Measurements from ENCODE around the gene GRAMD1B.

GRAMD1B gene

GRCh38 chr11:123484448-123484847, 54.4 kb downstream of the GRAMD1B start:
- peak; percentile 48 for DNase-seq (ENCODE audit: extremely low read depth, insufficient read length)
- TF ChIP-seq CTCF (IDR thresholded peaks at IDR 0.05; ENCODE audit: insufficient read depth, low read length, poor library complexity, severe bottlenecking): no peak
- H3K4me3 ChIP-seq (replicated peaks; ENCODE audit: low read depth, low read length): no peak overlapping the region
- H3K27me3 ChIP-seq (replicated peaks; ENCODE audit: control insufficient read depth, insufficient read depth, low read length): no peaks in the 10 kb centered on the region
- no peaks in the 10 kb centered on the region for H3K36me3 ChIP-seq (ENCODE audit: control insufficient read depth, insufficient read depth, low read length)

- no peak for DNase-seq (ENCODE audit: extremely low read depth, insufficient read length)
- H3K27me3 ChIP-seq (replicated peaks; ENCODE audit: control insufficient read depth, insufficient read depth, low read length): no peaks in the 10 kb centered on the region
- no peaks in the 10 kb centered on the region for H3K36me3 ChIP-seq (ENCODE audit: control insufficient read depth, insufficient read depth, low read length)
- TF ChIP-seq CTCF (IDR thresholded peaks at IDR 0.05; ENCODE audit: insufficient read depth, low read length, poor library complexity, severe bottlenecking): no peak
- no peak overlapping the region for H3K4me3 ChIP-seq (replicated peaks; ENCODE audit: low read depth, low read length)
These were observed 57.2 kb downstream of the GRAMD1B start for GRCh38 chr11:123487157-123487744.

- H3K4me3 ChIP-seq (replicated peaks; ENCODE audit: low read depth, low read length): no peak overlapping the region
- DNase-seq (ENCODE audit: extremely low read depth, insufficient read length): no peak
- peak; percentile 27 for TF ChIP-seq CTCF (IDR thresholded peaks at IDR 0.05; ENCODE audit: insufficient read depth, low read length, poor library complexity, severe bottlenecking)
- H3K27me3 ChIP-seq (replicated peaks; ENCODE audit: control insufficient read depth, insufficient read depth, low read length): no peaks in the 10 kb centered on the region
- no peaks in the 10 kb centered on the region for H3K36me3 ChIP-seq (ENCODE audit: control insufficient read depth, insufficient read depth, low read length)
These were observed 60.5 kb downstream of the GRAMD1B start for GRCh38 chr11:123490527-123490926.

GRCh38 chr11:123491241-123491640, 61.2 kb downstream of the GRAMD1B start:
- Histone ChIP-seq H3K36me3 (ENCODE audit: control insufficient read depth, insufficient read depth, low read length) (no peaks in the 10 kb centered on the region), H3K4me3 (replicated peaks; ENCODE audit: low read depth, low read length) (no peak overlapping the region), H3K27me3 (replicated peaks; ENCODE audit: control insufficient read depth, insufficient read depth, low read length) (no peaks in the 10 kb centered on the region)
- DNase-seq (ENCODE audit: extremely low read depth, insufficient read length): no peak
- TF ChIP-seq CTCF (IDR thresholded peaks at IDR 0.05; ENCODE audit: insufficient read depth, low read length, poor library complexity, severe bottlenecking): no peak

- H3K27me3 ChIP-seq (replicated peaks; ENCODE audit: control insufficient read depth, insufficient read depth, low read length): no peaks in the 10 kb centered on the region
- no peak overlapping the region for H3K4me3 ChIP-seq (replicated peaks; ENCODE audit: low read depth, low read length)
- DNase-seq (ENCODE audit: extremely low read depth, insufficient read length): no peak
- no peaks in the 10 kb centered on the region for H3K36me3 ChIP-seq (ENCODE audit: control insufficient read depth, insufficient read depth, low read length)
- no peak for TF ChIP-seq CTCF (IDR thresholded peaks at IDR 0.05; ENCODE audit: insufficient read depth, low read length, poor library complexity, severe bottlenecking)
These were observed 63.4 kb downstream of the GRAMD1B start for GRCh38 chr11:123493349-123494063.

Data from GM06990 (cell line).